ENCODE measurements around the gene ABHD8.

- no peak for TF ChIP-seq POLR2A (IDR thresholded peaks at IDR 0.05)
- TF ChIP-seq CTCF (IDR thresholded peaks at IDR 0.05), result no peak
Observed at GRCh38 chr19:17306285-17306714, 3.1 kb upstream of the ABHD8 start.

Measured in Peyer's patch (tissue), 4 donors.